ENCODE results near the gene ARL10.

Gene ARL10

DNA sequence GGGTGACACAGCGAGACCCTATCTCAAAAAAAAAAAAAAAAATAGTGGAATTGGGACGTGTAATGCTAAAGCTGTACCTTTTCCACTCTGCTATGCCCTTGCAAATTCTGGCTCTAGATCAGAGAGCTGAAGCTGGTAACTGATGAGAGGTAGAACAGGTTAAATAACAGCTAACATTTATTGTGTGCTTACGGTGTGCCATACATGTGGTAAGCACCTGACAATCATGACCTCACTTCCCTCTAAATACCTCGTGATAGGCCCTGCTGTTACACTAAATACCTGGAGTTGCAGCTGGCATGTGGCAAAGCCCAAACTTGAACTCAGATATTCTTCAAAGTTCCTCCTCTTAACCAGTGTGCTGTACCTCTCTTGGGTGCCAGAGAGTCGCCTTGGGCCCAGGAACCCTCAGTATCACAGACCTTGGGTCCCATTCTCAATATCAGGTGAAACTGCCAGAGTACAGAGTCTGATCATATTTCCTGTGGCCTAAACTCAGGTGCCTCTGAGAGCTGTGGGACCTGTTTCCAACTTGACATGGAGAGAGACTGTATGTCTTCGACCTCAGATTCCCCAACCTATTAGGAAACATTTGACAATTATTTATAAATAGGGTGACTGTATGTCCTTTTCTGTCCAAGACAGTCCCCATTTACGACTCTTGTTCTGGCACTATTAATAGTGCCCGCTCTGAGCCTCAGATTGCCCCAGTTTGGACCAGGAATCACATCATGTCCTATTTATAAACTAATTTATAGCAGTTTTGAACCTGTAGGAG lies 4.8 kb downstream of the ARL10 start (continued):
- TF ChIP-seq ZSCAN23 (tag by site-specific recombination; IDR thresholded peaks at IDR 0.05), result no peak

DNA sequence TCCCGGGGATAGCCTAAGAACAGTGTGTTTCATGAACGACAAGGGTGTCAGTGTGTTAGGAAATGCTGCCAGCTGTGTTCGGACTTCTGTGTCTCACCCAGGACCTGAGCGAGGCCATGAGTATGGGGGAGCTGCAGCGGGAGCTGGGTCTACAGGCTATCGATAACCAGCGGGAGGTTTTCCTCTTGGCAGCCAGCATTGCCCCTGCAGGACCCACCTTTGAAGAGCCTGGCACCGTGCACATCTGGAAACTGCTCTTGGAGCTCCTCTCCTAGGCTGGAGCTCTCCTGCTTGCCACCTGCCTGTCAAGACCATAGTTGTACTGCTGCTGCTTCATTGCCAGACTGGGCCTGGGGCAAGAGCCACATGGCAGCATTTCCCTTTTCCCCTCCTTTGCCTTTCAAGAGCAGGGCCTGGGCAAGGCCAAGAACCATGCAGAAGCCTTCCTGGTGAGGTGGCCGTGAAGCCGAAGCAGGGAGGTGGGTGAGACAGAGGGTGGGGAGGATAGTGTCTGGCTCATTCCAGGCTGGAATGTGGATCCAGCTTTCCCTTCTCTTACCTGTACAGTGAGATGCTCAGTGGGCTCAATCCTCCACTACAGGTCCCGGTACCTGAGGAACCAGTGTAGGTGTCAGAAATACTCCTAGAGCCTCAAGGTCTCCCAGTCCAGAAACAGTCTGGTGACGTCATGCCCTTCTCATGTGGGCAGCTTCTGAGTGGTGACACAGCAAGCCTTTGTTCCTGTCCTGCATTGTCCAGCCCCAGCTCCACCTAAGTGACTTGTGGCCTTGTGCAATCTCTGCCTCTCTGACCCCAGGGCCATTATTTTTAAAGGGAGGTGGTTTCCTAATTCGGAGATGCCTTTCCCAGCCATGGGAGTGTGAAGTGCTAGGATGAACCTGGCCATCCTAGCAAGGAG lies 6.6 kb downstream of the ARL10 start:
- ChIA-PET CTCF (no interaction called here), POLR2A (interaction anchor here (0.8 to 1.6 kb wide), 4 partner anchors 10 to 76 kb away, joined by 3 to 6 read pairs (median 3); partner anchors contain the start of genes FAF2 and KIAA1191)
- Histone ChIP-seq H3K36me3 (ENCODE audit: control insufficient read depth in 2 of 2, insufficient read depth in 1 of 2, low read length in 2 of 2) (peaks cover 7 to 76% of the 10 kb centered on the region in 2 experiments; a peak in 2 of 3 replicates), H3K4me3 (ENCODE audit: low read depth, low read length) (no peak overlapping the region), H3K4me1 (ENCODE audit: control insufficient read depth, insufficient read depth, low read length) (no peaks in the 10 kb centered on the region), H3K27ac (ENCODE audit: extremely low read depth, low read depth, low read length) (no peak overlapping the region), H3K9me3 (ENCODE audit: control insufficient read depth, insufficient read depth, low read depth, low read length) (no peaks in the 10 kb centered on the region)
- TF ChIP-seq, protein P1, sequence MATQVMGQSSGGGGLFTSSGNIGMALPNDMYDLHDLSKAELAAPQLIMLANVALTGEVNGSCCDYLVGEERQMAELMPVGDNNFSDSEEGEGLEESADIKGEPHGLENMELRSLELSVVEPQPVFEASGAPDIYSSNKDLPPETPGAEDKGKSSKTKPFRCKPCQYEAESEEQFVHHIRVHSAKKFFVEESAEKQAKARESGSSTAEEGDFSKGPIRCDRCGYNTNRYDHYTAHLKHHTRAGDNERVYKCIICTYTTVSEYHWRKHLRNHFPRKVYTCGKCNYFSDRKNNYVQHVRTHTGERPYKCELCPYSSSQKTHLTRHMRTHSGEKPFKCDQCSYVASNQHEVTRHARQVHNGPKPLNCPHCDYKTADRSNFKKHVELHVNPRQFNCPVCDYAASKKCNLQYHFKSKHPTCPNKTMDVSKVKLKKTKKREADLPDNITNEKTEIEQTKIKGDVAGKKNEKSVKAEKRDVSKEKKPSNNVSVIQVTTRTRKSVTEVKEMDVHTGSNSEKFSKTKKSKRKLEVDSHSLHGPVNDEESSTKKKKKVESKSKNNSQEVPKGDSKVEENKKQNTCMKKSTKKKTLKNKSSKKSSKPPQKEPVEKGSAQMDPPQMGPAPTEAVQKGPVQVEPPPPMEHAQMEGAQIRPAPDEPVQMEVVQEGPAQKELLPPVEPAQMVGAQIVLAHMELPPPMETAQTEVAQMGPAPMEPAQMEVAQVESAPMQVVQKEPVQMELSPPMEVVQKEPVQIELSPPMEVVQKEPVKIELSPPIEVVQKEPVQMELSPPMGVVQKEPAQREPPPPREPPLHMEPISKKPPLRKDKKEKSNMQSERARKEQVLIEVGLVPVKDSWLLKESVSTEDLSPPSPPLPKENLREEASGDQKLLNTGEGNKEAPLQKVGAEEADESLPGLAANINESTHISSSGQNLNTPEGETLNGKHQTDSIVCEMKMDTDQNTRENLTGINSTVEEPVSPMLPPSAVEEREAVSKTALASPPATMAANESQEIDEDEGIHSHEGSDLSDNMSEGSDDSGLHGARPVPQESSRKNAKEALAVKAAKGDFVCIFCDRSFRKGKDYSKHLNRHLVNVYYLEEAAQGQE (tag by site-specific recombination; IDR thresholded peaks at IDR 0.05), result no peak
- TF ChIP-seq ZNF133 (tag by site-specific recombination; IDR thresholded peaks at IDR 0.05), result no peak
- no peak for TF ChIP-seq ZEB2 (tag by site-specific recombination; IDR thresholded peaks at IDR 0.05)
- TF ChIP-seq ZNF48 (tag by site-specific recombination; IDR thresholded peaks at IDR 0.05), result no peak
- no peak for TF ChIP-seq ZBTB17 (tag by site-specific recombination; IDR thresholded peaks at IDR 0.05)
- no peak for TF ChIP-seq ZNF654 (tag by site-specific recombination; IDR thresholded peaks at IDR 0.05; ENCODE audit: low read depth)
- TF ChIP-seq ZNF514 (tag by site-specific recombination; IDR thresholded peaks at IDR 0.05), result no peak
- no peak for TF ChIP-seq ZFP37 (tag by site-specific recombination; IDR thresholded peaks at IDR 0.05)
- no peak for TF ChIP-seq ZNF23 (tag by site-specific recombination; IDR thresholded peaks at IDR 0.05; ENCODE audit: borderline replicate concordance)
- TF ChIP-seq, protein P2, sequence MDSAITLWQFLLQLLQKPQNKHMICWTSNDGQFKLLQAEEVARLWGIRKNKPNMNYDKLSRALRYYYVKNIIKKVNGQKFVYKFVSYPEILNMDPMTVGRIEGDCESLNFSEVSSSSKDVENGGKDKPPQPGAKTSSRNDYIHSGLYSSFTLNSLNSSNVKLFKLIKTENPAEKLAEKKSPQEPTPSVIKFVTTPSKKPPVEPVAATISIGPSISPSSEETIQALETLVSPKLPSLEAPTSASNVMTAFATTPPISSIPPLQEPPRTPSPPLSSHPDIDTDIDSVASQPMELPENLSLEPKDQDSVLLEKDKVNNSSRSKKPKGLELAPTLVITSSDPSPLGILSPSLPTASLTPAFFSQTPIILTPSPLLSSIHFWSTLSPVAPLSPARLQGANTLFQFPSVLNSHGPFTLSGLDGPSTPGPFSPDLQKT (IDR thresholded peaks at IDR 0.05; ENCODE audit: borderline replicate concordance, low read depth, low read length), result no peak
- TF ChIP-seq, protein P3, sequence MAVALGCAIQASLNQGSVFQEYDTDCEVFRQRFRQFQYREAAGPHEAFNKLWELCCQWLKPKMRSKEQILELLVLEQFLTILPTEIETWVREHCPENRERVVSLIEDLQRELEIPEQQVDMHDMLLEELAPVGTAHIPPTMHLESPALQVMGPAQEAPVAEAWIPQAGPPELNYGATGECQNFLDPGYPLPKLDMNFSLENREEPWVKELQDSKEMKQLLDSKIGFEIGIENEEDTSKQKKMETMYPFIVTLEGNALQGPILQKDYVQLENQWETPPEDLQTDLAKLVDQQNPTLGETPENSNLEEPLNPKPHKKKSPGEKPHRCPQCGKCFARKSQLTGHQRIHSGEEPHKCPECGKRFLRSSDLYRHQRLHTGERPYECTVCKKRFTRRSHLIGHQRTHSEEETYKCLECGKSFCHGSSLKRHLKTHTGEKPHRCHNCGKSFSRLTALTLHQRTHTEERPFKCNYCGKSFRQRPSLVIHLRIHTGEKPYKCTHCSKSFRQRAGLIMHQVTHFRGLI (tag by site-specific recombination; IDR thresholded peaks at IDR 0.05), result no peak
- no peak for TF ChIP-seq ZSCAN23 (tag by site-specific recombination; IDR thresholded peaks at IDR 0.05)
- no peak for TF ChIP-seq ZNF664 (tag by site-specific recombination; IDR thresholded peaks at IDR 0.05)
- TF ChIP-seq EGR2 (tag by site-specific recombination; IDR thresholded peaks at IDR 0.05; ENCODE audit: low read depth), result no peak
- TF ChIP-seq HOXA7 (CRISPR knock-in tag; IDR thresholded peaks at IDR 0.05; ENCODE audit: borderline replicate concordance), result no peak

Measured in HEK293 (cell line).